ENCODE data around the gene RGS6.

RGS6 gene

DNA sequence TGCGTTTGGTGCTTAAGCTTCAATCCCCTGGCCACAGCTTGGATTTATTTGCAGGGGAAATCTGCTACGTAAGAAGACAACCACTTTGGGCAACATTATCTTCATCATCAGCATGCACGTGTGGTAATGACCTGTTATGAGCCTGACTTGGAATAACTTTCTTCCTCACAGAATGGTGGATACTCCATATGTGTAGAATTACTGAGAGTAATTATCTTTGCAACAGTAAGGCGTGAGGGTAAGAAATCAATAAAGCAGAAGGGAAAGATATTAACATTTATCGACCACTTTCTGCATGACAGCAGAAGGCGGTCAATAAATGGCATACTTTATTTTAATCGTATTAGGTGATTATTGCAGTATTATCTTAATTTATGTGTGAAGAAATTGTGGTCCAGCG, 152.7 kb downstream of the RGS6 start:
- no peak for DNase-seq

DNA sequence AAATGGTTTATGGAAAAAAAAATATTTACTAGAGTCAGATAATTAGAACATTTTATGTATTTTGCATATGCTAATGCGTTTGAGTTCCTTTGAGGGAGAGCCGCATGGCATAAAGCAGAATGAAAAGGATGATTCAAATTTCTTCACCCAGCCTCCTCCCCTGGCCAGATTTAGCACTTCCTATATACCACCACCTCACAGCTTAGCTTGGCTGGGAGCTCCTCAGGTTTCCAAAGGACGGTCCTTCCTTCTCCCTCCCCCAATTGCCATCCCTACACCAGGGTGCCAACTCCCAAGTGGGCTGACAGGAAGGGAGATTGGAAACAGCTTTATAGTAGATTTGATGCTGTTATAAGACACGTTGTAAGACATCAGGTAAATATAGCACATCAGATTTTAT, 157.4 kb downstream of the RGS6 start:
- DNase-seq = no peak

DNA sequence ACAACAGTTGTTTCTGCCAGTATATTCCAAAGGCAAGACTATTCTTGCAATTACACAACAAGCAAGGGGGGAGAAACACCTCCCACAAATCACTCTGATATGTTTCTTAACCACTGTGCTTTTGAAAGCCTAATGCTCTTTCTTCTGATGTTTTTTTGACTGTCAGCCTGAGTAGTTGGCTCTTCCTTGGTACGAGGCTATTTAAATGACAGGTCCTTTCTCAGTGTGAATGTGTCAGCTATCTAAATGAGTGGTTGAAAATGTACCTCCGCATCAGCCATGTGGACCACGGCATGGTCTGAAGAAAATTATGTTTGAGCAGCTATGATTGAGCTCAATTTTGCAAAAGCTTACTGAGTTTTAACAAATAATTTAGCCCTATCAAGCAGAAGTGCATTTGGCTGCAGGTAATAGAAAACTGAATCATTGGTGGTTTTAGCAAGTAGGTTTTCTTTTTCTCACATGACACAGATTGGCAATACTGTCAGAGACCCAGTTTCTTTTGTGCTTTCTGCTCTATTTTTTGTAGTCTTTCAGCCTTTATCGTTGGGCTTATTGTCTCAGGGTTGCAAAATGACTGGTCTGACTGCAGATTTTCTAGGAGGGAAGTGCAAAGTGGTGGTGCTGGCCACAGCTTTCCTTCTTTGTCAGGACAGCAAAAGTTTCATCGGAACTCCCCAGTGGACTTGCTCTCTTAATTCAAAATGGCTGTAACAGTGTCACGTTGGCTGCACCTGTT, 162.8 kb downstream of the RGS6 start:
- DNase-seq = peak in 1 of 5 donors; percentile 65

DNA sequence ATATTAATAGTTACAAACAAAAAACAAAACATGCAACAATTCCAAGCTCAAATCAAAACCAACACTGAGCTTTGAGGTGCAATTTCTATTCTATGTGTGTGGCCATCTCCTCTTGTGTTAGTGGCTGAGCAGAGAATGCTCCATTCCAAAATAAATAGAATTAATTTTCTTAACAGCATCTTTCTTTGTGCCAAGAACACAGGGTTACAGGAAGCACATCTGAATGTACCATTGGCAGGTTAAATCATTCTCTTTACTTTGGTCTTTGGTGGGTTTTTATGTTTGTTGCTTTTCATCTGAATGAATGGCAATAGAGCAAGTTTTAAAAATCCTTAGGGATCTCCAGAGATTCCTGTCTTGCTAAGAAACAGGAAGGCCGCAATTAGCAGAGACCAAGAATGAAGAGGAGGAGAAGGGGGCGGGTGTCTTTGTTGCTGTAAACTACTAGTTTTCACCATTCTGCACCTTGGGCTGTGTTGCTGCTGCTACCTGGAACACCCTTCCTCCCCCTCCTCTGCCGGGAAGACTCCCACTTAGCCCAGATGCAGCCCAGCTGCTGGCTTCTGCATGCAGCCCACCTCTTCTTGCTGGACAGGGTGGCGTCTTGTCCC, 165.0 kb downstream of the RGS6 start:
- DNase-seq = no peak

DNA sequence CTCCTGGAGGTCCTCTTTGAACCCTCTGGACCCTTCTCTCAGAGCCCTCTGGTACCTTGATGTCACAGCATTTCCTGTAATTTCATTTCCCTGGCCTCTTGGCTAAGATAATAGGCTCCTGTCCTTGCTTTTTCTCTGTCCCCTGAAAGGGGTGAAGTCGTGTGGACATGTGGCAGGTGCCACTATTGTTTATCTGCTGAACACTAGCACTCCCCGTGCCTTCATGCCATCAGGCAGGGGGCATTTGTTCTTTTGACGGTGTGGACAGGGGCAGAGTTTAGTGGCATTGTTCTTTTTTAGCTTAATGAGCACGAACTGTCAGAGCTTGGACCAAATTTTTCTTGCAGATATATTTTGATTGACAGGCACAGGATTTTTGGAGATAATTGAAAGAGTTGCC, 166.0 kb downstream of the RGS6 start:
- no peak for DNase-seq

DNA sequence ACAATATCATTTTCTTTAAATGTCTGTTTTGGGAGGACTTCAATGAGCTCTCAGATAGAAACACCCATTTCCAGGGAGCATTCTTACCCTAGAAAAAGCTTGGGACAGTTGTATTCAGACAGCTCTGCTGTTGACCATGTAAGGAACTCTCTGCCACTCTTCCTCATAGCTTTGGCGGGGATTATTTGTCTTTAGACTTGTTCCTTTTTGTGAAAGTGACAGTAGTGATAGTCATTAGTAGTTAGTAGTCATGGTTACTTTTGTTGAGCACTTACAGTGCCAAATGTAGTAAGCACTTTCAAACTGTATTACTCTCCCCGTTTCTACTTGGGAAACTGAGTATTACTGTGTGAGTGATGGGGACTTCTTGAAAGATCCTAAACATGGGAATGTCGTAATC, 167.3 kb downstream of the RGS6 start:
- DNase-seq = no peak

DNA sequence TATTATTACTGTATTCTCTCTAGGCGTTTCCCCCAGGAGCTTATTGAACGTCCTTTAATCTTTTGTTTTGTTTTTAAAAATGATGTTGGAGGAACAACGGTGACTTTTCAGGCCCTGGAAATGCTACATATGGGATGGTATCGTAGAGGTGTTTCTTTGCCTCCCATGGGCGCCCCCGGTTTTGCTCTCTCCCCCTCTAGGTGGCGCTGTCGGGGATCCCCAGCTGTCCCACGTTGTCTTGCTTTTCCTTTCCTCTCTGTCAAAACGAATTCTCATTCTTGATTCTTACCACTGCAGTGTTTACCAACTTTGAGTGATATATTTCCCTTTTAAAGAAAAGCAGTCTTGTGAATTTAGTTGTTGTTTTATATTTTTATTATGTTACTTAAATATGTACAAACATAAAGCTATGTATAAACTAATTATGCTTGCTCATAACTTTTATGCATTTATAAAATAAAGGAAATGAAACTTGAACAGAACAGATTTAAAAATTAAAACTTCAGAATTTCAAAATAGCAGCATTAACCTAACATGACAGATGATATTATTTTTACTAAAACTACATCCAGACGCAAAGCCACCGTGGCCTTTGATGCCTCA, 171.9 kb downstream of the RGS6 start:
- DNase-seq = peak in 2 of 5 donors; percentile 6 to 27

DNA sequence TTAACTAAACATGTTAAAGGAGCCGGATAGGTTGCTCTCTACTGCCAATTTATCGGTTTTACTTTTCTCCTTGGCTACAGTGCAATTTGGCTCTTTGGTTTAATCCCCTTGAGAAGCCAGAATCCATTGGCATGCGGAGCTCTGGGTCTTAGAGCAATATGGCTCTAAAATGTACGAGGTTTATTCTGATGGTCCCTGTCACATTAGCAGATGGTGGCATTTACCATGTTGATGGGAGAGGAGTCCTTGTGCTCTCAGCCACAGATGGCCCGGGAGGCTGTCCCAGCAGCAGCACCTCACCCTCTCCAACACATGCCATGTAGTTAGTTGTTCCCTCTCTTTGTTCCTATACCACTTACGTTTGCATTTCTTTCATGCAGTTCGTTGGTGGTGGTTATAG, 179.7 kb downstream of the RGS6 start:
- no peak for DNase-seq

DNA sequence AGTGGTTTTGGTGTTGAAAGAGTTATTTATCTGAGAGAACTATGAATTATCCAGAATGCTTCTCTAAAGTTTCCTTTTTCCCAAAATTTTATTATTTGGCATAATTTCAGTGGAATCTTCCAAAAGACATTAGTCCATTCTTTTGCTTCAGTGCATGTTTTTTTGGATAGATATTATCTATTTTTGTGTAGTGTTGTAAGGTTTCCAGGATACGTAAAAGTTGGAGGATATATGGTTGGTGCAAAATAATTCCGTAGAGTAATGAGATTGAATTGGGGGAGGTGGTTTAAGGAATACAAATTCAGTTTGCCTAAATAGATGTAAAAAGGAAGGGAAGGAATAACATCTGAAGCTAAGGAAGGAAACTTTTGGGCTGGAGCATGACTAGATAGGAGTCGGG, 186.6 kb downstream of the RGS6 start:
- DNase-seq = no peak

DNA sequence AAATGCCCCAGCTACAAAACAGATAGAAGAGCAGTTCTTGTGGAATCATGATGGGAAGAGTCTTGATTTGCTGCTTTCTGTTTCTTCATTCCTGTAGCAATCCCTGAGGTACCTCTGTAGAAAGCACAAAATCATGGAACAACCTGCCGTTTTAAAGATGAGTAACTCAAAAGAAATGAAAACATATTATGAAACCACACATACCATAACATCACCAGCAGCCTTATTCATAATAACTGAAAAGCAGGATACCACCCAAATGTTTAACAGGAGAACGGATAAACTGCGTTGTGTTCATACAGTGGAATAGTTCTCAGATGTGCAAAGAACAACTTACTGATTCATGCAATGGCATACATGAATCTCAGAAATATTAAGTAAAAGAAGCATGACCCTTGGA, 188.1 kb downstream of the RGS6 start:
- no peak for DNase-seq

DNA sequence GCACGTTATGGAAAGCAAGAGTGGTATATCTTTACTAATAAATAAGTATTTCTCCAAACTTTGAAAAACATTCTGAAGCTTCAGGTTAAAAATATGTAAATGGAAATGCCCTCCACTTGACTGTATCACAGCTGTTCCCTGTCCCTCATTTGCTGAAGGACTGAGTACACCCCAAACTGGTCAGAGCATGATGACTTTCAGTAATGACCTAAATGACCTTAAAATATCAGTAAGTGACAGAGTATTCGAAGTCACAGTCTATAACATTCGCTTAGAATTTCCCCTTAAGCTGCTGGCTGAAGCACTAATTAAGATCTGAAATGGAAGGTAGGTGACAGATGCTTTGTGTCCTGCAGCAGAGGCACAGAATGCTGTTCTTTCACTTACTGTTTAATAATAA, 191.5 kb downstream of the RGS6 start:
- DNase-seq = no peak

DNA sequence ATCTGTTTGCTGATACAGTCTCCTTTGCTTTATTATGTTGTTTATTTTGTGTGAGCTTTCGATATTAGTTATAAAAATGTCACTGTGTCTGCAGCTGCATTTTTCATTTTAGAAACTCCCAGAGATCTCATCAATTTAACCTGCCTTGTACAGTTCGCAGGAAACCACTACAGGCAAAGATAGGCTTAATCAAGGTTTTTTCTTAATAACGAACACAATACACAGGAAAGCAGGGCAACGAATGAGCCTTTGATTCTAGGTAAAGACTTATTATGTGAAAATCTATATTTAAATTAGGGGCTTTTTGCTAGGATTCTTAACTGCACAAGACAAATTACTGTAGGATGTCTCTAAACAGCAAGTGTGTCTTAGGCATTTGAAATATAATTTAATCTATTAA, 191.9 kb downstream of the RGS6 start:
- DNase-seq = no peak

DNA sequence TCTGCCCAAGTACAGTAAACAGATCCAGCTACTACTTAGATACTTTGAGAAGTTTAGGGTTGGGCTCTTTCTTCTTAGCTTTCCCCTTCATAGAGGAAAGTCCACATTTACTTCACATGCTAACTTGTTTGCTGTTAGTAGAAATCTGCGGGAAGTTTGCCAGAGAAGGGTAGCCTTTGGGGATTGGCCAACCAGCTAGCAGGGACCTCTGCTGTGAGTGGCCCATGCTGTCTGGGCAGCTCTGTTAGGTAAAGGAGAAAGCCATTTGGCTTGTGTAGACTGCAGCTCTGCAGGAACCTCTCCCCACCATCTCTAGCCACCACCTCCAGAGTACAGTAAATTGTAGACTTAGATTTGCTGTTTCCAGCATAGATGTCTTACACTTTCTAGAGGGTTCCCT, 193.9 kb downstream of the RGS6 start:
- DNase-seq = no peak

DNA sequence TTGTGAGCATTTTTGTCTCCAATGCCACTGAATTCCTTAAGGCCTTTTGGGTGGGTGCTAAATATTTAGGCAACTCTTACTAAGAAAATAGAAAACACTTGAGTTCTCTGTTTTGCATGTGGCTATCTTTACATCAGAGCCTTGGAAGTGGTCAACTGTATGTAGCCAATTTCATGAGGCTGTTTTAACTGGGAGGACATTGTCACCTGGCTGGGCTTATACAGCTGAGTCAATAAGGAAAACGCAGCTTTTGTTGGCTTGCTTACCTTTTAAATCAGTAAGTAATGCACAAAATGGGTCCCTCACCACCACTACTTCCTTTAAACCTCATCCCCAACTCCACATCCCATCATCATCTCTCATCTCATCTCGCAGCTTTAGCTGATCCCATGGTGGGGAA, 194.3 kb downstream of the RGS6 start:
- no peak for DNase-seq

DNA sequence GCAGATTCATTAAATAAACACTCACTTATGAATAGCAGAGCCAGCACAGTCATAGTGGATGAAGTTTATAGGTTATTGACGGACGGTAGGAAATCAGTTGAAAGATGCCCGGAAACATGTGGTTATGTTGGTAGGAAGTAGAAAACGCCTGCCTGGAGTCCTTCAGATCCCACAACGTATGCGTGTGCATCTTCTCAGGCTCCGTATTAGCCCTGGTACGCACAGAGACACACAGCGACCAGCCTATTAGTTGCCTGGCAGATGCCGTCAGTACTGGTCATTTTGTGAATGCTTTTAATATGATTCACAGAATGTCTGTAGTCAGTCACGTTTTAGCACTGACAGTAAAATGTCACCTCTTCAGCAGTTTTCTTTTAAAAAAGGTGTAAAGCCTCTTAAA, 196.4 kb downstream of the RGS6 start:
- peak in 1 of 5 donors; percentile 20 for DNase-seq

DNA sequence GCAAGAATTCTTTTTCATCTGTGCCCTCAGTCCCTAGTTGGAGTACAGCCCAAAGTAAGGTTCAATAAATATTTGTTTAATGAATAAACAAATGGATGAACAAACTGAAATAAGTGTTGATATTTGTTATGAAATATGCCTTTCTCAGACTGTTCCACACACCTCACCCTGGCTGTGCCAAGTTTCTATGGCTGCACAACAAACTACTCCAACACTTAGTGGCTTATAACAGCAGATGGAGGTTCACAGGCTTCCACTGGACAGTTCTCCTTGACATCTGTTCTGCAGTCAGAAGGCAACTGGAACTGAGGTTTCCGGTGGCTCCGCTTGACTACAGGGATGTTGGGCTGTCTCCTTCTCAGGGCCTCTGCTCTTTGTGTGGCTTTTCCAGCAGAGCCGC, 197.1 kb downstream of the RGS6 start:
- DNase-seq = no peak

DNA sequence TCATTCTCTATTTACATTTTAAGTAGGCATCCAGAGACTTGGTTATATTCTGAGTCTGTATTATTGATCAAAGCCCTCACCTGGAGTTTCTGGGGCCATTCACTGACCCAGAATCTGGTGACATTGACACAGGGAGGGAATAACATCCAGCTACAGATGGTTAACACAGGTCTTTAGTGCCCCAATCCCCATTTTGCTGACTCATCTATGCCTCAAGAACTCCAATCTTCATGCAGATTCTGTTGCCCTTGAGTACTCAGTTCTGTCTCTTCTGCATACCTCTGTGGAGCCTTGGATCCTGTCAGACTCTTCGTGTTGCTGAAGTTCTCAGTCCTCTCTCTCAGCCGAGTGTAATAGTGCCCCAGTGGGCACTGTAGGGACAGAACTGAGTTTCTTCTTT, 208.9 kb downstream of the RGS6 start:
- no peak for DNase-seq

DNA sequence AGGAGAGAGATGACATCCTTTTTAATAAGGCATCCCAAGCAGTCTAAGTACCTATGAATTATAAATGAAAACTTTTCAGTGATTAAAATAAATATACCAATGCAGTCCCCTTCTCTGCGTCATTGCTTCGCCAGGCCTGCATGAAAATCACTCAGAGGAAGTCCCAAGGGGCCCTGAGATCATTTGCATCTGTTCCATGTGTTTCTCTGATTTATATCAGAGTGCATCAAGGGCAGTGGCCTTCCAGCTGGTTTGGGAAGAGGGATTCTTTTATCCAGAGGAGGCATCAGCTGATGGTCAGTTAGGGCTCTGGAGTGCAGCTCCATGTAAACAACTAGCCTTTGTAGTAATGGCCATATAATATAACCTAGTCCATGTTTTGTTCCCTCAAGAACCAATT, 210.1 kb downstream of the RGS6 start:
- DNase-seq = no peak

DNA sequence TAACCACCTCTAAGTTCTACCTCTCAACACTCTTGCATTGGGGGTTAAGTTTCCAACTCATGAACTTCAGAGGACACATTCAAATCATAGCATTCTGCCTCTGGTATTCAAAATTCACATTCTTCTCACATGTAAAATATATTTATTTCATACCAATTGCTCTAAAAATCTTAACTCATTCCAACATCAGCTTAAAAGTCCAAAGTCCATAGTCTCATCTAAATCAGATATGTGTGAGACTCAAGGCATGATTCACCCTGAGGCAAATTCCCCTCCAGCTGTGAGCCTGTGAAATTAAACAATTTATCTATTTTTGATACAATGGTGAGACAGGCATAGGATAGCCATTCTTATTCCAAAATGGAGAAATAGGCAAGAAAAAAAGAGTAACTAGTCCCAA, 214.0 kb downstream of the RGS6 start:
- DNase-seq = no peak

DNA sequence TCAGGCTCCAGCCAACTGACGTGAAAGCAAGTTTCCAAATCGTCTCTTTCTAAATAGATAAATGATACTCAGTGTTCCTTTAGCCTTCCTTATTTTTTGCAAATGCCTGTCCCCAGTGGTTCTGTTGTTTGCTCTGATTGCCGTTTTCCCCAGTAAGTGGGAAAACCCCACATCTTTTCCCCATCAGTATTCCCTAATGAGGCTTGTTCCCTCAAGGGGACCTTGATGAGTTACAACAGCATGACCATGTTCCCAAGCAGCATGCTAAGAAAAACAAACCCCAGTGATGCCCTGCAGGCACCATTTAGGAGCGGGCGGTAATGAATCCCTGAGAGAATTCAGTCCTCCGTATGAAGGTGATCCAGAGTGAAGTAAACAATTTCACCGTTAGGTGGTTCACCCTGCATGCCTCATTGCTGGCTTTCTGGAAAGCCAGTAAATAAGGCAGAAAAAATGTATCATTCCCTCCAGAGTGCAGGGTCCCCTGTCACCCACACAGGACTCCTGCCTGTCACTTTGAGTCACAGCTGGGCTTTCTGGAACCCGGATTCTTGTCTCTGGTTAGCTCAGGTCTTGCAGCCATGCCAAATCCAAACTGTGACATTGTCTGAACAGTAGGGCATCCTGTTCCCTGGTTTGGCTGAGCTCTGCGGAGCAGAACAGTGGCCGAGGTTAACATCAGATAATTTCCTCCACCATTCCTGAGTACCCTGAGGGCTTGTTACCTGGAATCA, 222.6 kb downstream of the RGS6 start:
- DNase-seq = no peak

DNA sequence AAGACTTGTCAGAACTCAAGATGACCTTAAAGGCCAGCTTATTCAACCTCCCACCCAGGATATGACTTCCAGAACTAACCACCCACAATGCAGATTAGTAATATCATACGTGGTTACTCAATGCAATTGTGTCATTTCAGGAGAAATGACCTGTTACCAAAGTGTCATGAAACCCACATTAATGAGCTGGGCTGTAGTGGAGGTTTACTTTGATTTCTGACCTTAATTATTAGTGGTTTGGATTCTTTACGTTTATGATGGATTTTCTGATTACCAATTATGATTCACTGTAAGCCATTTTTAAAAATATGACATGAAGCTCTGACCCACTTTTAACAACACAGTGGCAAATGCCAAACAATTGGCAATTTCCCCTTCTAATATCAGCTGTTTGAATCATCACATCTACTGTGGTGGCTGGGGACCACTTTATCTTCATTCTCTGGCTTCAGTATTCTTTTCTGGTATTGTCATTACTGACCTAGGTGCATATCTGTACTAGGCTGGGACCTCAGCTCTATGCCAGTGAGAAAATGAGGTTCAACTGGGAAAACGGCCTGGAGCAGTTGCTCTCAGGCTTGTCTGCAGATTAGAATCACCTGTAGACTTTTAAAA, 223.3 kb downstream of the RGS6 start:
- DNase-seq = peak in 1 of 5 donors; percentile 43

DNA sequence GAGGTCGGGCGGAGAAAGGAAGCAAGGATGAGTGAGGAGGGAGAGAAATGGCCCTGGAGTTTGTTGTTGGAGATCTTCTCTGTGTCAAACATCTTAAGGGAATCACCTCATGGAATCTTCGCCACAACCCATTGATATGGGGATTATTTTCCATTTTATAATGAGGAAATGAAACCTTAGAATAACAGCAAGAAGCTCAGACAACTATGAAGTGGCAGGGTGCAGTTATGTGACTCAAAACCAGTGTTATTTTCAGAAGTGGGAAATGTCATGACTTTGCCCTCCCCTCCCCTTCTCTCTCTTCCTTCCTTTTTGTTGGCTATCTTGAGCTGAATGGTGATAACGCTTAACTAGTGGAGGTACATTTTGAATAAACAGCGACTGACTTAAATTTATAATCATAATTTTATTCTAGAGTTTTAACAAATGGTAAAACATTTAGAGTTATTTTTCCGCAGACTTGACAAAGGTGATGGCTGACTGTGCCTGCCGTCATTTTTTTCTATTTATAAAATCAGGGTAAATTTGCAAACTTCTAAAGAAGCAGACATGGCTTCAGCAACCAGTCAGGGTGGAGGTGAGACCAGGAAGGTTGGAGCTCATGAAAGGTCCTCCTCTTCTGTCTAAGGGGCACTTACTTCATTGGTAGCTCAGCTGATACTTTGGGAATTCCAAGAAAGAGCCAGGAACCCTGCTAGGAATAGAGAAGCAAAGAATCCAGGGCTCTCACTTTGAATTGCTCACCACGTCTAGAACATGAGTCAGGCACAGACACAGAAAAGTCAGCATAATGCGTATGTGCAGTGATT, 232.4 kb downstream of the RGS6 start:
- no peak for DNase-seq
